Activated CD8-positive, alpha-beta T cell treated with anti-CD3 and anti-CD28 coated beads, Interleukin-2, amount 10 ng/mL, durations not matched to agents 7 days and 5 days (primary cell): ENCODE data around the gene CACNA1C. TPM values are rescaled to one million over a fixed set of nuclear protein-coding genes. Genes with fewer than 3 reads are reported as not detected.
A peak's percentile ranks its signal among the peaks of the same experiment; 100 is the strongest.

Experiments
- ATAC-seq: fragments of 150-1000 bp; cut with Tn5 transposase; one replicate; pipeline ENCODE4 v1.10.0; 2021; ENCODE audit warnings: moderate library complexity
- CTCF ChIA-PET: fragments of 350-600 bp; sonication (Branson Sonifier 250); formaldehyde crosslinking; loops from one replicate; lab custom pipeline; 2021; ENCODE audit warnings: antibody characterized with exemption; lab: Charles Lee
- POLR2A ChIA-PET: fragments of 350-600 bp; sonication (Branson Sonifier 250); formaldehyde crosslinking; loops from one replicate; lab custom pipeline; 2021; ENCODE audit warnings: antibody characterized with exemption; lab: Charles Lee
- DNase-seq: peaks from one replicate; pipeline ENCODE4 v3.0.0-alpha.2; 2020
- H3K27ac Mint-ChIP-seq: one replicate; pipeline ENCODE4 v1.8.0; 2021; ENCODE audit warnings: mild to moderate bottlenecking, mixed read lengths
- H3K27me3 Mint-ChIP-seq: one replicate; pipeline ENCODE4 v1.8.0; 2021; ENCODE audit warnings: low read depth, mixed read lengths
- H3K36me3 Mint-ChIP-seq: one replicate; pipeline ENCODE4 v1.8.0; 2021; ENCODE audit warnings: low read depth, mixed read lengths
- H3K4me1 Mint-ChIP-seq: one replicate; pipeline ENCODE4 v1.8.0; 2021; ENCODE audit warnings: low read depth, mixed read lengths
- H3K4me3 Mint-ChIP-seq: one replicate; pipeline ENCODE4 v1.8.0; 2021; ENCODE audit warnings: mild to moderate bottlenecking, mixed read lengths
- H3K9me3 Mint-ChIP-seq: one replicate; pipeline ENCODE4 v1.8.0; 2022; ENCODE audit warnings: mixed read lengths; ENCODE audit not compliant: insufficient read depth
- total RNA-seq, 2 experiments: library from RNA; stranded (reverse); gene quantifications; one replicate each; pipeline ENCODE4 v1.2.3, GENCODE V29; 2021

Gene CACNA1C
- total RNA-seq, 2 experiments from 2014 or later: 0.08 TPM

DNA sequence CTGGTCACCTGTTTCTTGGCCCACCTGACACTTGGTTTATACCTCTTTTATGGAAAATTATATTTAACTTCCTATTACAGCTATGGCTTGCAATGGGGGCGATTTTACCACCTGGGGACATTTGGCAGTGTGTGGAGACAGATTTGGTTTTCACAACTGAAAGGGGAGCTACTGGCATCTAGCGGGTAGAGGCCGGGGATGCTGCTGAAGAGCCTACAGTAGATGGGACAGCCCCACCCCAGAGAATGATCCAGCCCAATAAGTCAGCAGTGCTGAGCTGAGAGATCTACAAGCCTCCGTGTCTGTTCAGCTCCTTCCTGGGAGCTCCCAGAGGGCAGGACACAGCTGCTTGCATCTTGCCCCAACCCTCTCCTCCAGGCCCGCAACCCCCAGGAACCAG lies 302.8 kb downstream of the CACNA1C start:
- Mint-ChIP-seq H3K4me3 (no peak overlapping the region), H3K27ac (no peak overlapping the region), H3K4me1 (peaks cover 19% of the 10 kb centered on the region), H3K27me3 (peaks cover 32% of the 10 kb centered on the region), H3K36me3 (no peaks in the 10 kb centered on the region), H3K9me3 (no peaks in the 10 kb centered on the region)
- no peak for DNase-seq
- ATAC-seq: no peak
- POLR2A ChIA-PET: no interaction called here
- CTCF ChIA-PET: interaction anchor here (1.0 to 1.8 kb wide), 3 partner anchors 39 to 228 kb away, joined by 3 to 5 read pairs (median 4); no protein-coding TSS in a partner anchor

GRCh38 chr12:2356601-2357125 lies 303.9 kb downstream of the CACNA1C start:
- peaks cover 32% of the 10 kb centered on the region for H3K27me3 Mint-ChIP-seq
- CTCF ChIA-PET: interaction anchor here (1.2 to 1.8 kb wide), 2 partner anchors 38 to 66 kb away, joined by 4 to 5 read pairs; no protein-coding TSS in a partner anchor

GRCh38 chr12:2358986-2359658 lies 306.3 kb downstream of the CACNA1C start:
- no peaks in the 10 kb centered on the region for H3K9me3 Mint-ChIP-seq
- DNase-seq (no peak), ATAC-seq (no peak)
- H3K4me1 Mint-ChIP-seq: peaks cover 26% of the 10 kb centered on the region
- peaks cover 22% of the 10 kb centered on the region for H3K27me3 Mint-ChIP-seq
- no peak overlapping the region for H3K4me3 Mint-ChIP-seq
- ChIA-PET POLR2A (no interaction called here), CTCF (interaction anchor here (1.3 kb wide), 1 partner anchor 37 kb away, joined by 3 read pairs; no protein-coding TSS in a partner anchor)
- H3K27ac Mint-ChIP-seq: no peak overlapping the region
- no peaks in the 10 kb centered on the region for H3K36me3 Mint-ChIP-seq

More at GRCh38 chr12:2356601-2357125, 303.9 kb downstream of the CACNA1C start:
- Mint-ChIP-seq H3K4me1 (peaks cover 19% of the 10 kb centered on the region), H3K9me3 (no peaks in the 10 kb centered on the region), H3K4me3 (no peak overlapping the region), H3K36me3 (no peaks in the 10 kb centered on the region), H3K27ac (no peak overlapping the region)
- ATAC-seq (no peak), DNase-seq (no peak)
- POLR2A ChIA-PET: no interaction called here

GRCh38 chr12:2359725-2360629 lies 307.2 kb downstream of the CACNA1C start:
- Mint-ChIP-seq H3K4me1 (peaks cover 31% of the 10 kb centered on the region), H3K4me3 (no peak overlapping the region), H3K27ac (no peak overlapping the region), H3K27me3 (peaks cover 22% of the 10 kb centered on the region), H3K9me3 (no peaks in the 10 kb centered on the region), H3K36me3 (no peaks in the 10 kb centered on the region)
- no peak for DNase-seq
- POLR2A ChIA-PET: no interaction called here
- no peak for ATAC-seq
- CTCF ChIA-PET: interaction anchor here (0.9 to 1.3 kb wide), 2 partner anchors 13 to 36 kb away, joined by 3 to 4 read pairs; no protein-coding TSS in a partner anchor

DNA sequence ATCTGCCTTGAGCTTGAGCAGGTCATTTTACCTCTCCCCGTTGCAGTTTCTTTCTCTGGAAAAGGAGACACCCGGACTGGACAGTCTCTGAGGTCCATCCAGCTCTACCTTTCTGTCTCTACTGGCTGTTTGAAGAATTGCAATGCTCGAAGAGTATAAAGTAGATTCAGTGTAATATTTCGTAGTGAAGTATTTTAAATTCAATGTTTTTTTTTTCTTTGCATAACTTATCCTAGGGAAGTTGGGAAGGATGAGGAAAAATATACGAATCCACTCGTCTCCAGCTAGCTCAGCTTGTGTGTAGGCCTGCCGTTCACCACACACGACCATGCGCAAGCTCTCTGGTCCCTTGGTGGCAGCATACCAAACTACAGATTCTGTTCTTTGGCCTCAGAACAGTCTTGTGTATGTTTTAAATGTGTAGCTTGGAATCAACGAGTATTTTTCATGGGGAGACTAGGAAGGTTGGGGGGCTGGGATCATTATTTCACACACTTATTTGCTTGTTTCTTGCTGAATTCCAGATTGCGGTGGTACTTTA lies 307.9 kb downstream of the CACNA1C start:
- H3K4me1 Mint-ChIP-seq: peaks cover 31% of the 10 kb centered on the region
- no peaks in the 10 kb centered on the region for H3K36me3 Mint-ChIP-seq
- no peak overlapping the region for H3K27ac Mint-ChIP-seq
- no peak overlapping the region for H3K4me3 Mint-ChIP-seq
- ChIA-PET POLR2A (no interaction called here), CTCF (interaction anchor here (0.9 to 1.3 kb wide), 2 partner anchors 14 to 35 kb away, joined by 3 to 4 read pairs; no protein-coding TSS in a partner anchor)
- DNase-seq: no peak
- ATAC-seq: no peak
- H3K9me3 Mint-ChIP-seq: no peaks in the 10 kb centered on the region
- peaks cover 19% of the 10 kb centered on the region for H3K27me3 Mint-ChIP-seq

DNA sequence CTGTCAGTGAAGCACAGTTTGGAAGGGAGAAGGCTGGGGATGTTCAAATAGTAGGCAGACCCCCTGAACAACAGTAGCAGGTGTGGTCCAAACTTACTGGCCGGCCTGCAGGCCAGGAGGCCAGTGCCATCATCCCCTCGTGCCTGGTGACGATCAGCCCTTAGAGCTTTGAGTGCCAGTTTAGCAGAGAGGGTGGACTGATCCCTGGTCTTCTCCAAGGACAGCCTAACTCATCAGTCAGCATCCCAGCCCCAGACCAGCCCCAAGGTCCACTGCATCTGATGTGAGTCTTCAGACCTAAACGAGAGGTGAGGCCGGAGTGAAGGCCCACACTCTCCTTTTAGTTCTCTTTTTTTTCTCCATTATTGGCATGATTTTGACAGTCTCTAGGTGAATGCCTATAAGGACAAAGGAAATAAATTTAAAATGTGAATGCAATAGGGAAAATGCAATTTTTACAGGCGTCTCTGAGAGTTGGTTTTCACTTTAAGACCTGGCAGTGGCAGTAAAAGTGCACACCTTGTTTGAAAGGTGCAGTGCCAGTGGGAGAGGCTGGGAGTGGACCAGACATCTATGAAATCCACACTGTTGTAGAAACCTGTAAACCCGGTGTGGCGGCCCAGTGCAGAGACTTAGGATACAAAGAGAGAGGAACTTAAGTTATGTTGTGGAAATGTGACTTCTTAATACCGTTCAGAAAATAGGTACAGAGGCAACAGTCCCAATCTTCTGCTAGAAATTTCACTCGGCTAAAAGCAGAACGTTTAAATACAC lies 311.2 kb downstream of the CACNA1C start:
- no peaks in the 10 kb centered on the region for H3K9me3 Mint-ChIP-seq
- peak overlapping the region; percentile 8 for H3K4me3 Mint-ChIP-seq

GRCh38 chr12:2364631-2365051 lies 311.9 kb downstream of the CACNA1C start:
- H3K9me3 Mint-ChIP-seq: no peaks in the 10 kb centered on the region
- H3K27me3 Mint-ChIP-seq: peaks cover 11% of the 10 kb centered on the region
- H3K4me3 Mint-ChIP-seq: no peak overlapping the region
- no peaks in the 10 kb centered on the region for H3K36me3 Mint-ChIP-seq
- H3K4me1 Mint-ChIP-seq: peaks cover 13% of the 10 kb centered on the region
- CTCF ChIA-PET: no interaction called here
- no peak for DNase-seq
- ATAC-seq: no peak
- POLR2A ChIA-PET: interaction anchor here (0.5 kb wide), 1 partner anchor 168 kb away, joined by 3 read pairs; no protein-coding TSS in a partner anchor
- H3K27ac Mint-ChIP-seq: no peak overlapping the region

More for the DNA sequence above, 311.2 kb downstream of the CACNA1C start:
- H3K27me3 Mint-ChIP-seq: peaks cover 15% of the 10 kb centered on the region
- H3K4me1 Mint-ChIP-seq: peaks cover 18% of the 10 kb centered on the region
- H3K27ac Mint-ChIP-seq: peak overlapping the region; percentile 30
- ChIA-PET CTCF (no interaction called here), POLR2A (interaction anchor here (0.5 kb wide), 1 partner anchor 169 kb away, joined by 3 read pairs; no protein-coding TSS in a partner anchor)
- no peaks in the 10 kb centered on the region for H3K36me3 Mint-ChIP-seq
- ATAC-seq (no peak), DNase-seq (no peak)

GRCh38 chr12:2366711-2367110 lies 313.9 kb downstream of the CACNA1C start:
- no peaks in the 10 kb centered on the region for H3K36me3 Mint-ChIP-seq
- no peaks in the 10 kb centered on the region for H3K9me3 Mint-ChIP-seq
- H3K27me3 Mint-ChIP-seq: peaks cover 10% of the 10 kb centered on the region
- H3K4me1 Mint-ChIP-seq: peaks cover 13% of the 10 kb centered on the region
- ATAC-seq (no peak), DNase-seq (no peak)
- POLR2A ChIA-PET: no interaction called here
- no peak overlapping the region for H3K4me3 Mint-ChIP-seq
- H3K27ac Mint-ChIP-seq: no peak overlapping the region
- CTCF ChIA-PET: no interaction called here

- CTCF ChIA-PET: no interaction called here
- POLR2A ChIA-PET: no interaction called here
- no peaks in the 10 kb centered on the region for H3K9me3 Mint-ChIP-seq
- ATAC-seq (no peak), DNase-seq (no peak)
- H3K27ac Mint-ChIP-seq: no peak overlapping the region
- no peaks in the 10 kb centered on the region for H3K36me3 Mint-ChIP-seq
- H3K27me3 Mint-ChIP-seq: peaks cover 5% of the 10 kb centered on the region
- no peaks in the 10 kb centered on the region for H3K4me1 Mint-ChIP-seq
- no peak overlapping the region for H3K4me3 Mint-ChIP-seq
Observed at GRCh38 chr12:2372178-2372577, 319.4 kb downstream of the CACNA1C start.

DNA sequence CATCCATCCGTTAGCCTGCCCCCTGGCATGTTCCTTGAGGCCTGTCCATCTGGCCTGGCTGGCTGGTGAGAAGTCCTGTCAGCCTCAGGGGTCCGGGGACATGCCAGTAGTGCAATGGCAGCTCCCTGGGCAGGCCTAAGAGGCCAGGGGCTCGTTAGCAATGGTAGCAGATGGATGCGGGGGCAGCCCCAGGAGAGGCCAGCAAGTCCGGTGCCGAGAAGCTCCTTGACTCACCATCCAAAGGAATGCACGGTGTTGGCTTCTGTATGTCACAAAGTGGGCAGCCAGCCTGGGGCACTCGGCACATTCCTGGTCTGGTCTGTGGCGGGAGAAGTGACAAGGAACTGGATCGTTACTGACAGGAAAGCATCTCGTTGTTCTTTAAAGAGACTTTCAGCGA lies 319.9 kb downstream of the CACNA1C start:
- no peak overlapping the region for H3K4me3 Mint-ChIP-seq
- ChIA-PET POLR2A (no interaction called here), CTCF (no interaction called here)
- ATAC-seq (no peak), DNase-seq (no peak)
- no peaks in the 10 kb centered on the region for H3K9me3 Mint-ChIP-seq
- peaks cover 4% of the 10 kb centered on the region for H3K27me3 Mint-ChIP-seq
- H3K36me3 Mint-ChIP-seq: no peaks in the 10 kb centered on the region
- H3K27ac Mint-ChIP-seq: no peak overlapping the region
- no peaks in the 10 kb centered on the region for H3K4me1 Mint-ChIP-seq

- DNase-seq (no peak), ATAC-seq (no peak)
- Mint-ChIP-seq H3K27me3 (peaks cover 4% of the 10 kb centered on the region), H3K36me3 (no peaks in the 10 kb centered on the region), H3K4me1 (no peaks in the 10 kb centered on the region), H3K9me3 (no peaks in the 10 kb centered on the region), H3K27ac (no peak overlapping the region), H3K4me3 (no peak overlapping the region)
- POLR2A ChIA-PET: no interaction called here
- CTCF ChIA-PET: no interaction called here
Observed at GRCh38 chr12:2373307-2373706, 320.5 kb downstream of the CACNA1C start.
